Liver (tissue), 9 donors: ENCODE data around the gene COPZ2. TPM values are rescaled to one million over a fixed set of nuclear protein-coding genes. Genes with fewer than 3 reads are reported as not detected.
"Not testable (repeated sequence)": the region's sequence is repeated elsewhere in the genome, so short reads cannot be mapped to it uniquely, and the experiment has no call there.

Experiments used
- DNase-seq: peaks from one replicate; pipeline ENCODE4 v3.0.0-alpha.2; 2017; ENCODE audit warnings: low spot score
- H3K27ac ChIP-seq, 2 donors: one replicate each; pipeline ENCODE4 v1.7.0; 2013; ENCODE audit warnings: inconsistent platforms in 2 of 2, low read length in 2 of 2, control low read depth in 1 of 2, low read depth in 1 of 2, mild to moderate bottlenecking in 1 of 2
- H3K27me3 ChIP-seq, 4 donors: one replicate each; pipeline versions ENCODE4 v1.6.1 to v1.7.0; 2013; ENCODE audit warnings: low read length in 3 of 4, inconsistent platforms in 1 of 4, mild to moderate bottlenecking in 1 of 4, moderate library complexity in 1 of 4; ENCODE audit not compliant: control insufficient read depth in 4 of 4, insufficient read depth in 4 of 4
- H3K36me3 ChIP-seq, 4 donors: one replicate each; pipeline versions ENCODE4 v1.6.1 to v1.7.0; 2013; ENCODE audit warnings: low read length in 3 of 4, mild to moderate bottlenecking in 3 of 4, low read depth in 1 of 4, moderate library complexity in 1 of 4; ENCODE audit not compliant: control insufficient read depth in 4 of 4, insufficient read depth in 3 of 4
- H3K4me1 ChIP-seq, 4 donors: one replicate each; pipeline versions ENCODE4 v1.6.1 to v1.7.0; 2013; ENCODE audit warnings: low read length in 3 of 4, mild to moderate bottlenecking in 3 of 4, moderate library complexity in 1 of 4; ENCODE audit not compliant: control insufficient read depth in 4 of 4, insufficient read depth in 4 of 4
- H3K4me3 ChIP-seq, 3 donors: one replicate each; pipeline versions ENCODE4 v1.6.1 to v1.7.0; 2013; ENCODE audit warnings: low read length in 3 of 3, control low read depth in 1 of 3, low read depth in 1 of 3, mild to moderate bottlenecking in 1 of 3
- H3K9ac ChIP-seq, 2 donors: one replicate each; pipeline ENCODE4 v1.7.0; 2013; ENCODE audit warnings: low read length in 2 of 2, mild to moderate bottlenecking in 2 of 2, moderate library complexity in 2 of 2, control low read depth in 1 of 2, low read depth in 1 of 2
- H3K9me3 ChIP-seq, 4 donors: one replicate each; pipeline versions ENCODE4 v1.6.1 to v1.7.0; 2013; ENCODE audit warnings: low read length in 3 of 4; ENCODE audit not compliant: control insufficient read depth in 4 of 4
- ATF3 ChIP-seq: IDR thresholded peaks from 2 replicates; pipeline ENCODE4 v1.6.1; 2016; ENCODE audit warnings: antibody characterized with exemption
- CTCF ChIP-seq: fragments of 150-350 bp; IDR thresholded peaks from 2 replicates; pipeline ENCODE4 v1.5.1; 2017; ENCODE audit warnings: improper control_type of control experiment, low read depth, low read length; ENCODE audit not compliant: missing input control
- EGR1 ChIP-seq, 2 donors: IDR thresholded peaks; 2 replicates each; pipeline ENCODE4 v1.6.1; 2016 to 2018; ENCODE audit warnings: antibody characterized with exemption in 2 of 2, low read depth in 2 of 2
- FOXA1 ChIP-seq: IDR thresholded peaks from 2 replicates; pipeline ENCODE4 v1.6.1; 2016; ENCODE audit warnings: antibody characterized with exemption
- GABPA ChIP-seq, 2 donors: IDR thresholded peaks in 1 of 2; conservative IDR thresholded peaks in 1 of 2; 2 replicates each; pipeline ENCODE4 v1.6.1; 2016; ENCODE audit warnings: antibody characterized with exemption in 2 of 2, mild to moderate bottlenecking in 1 of 2, moderate library complexity in 1 of 2
- HNF4A ChIP-seq, 2 donors: conservative IDR thresholded peaks; 2 replicates each; pipeline ENCODE4 v1.6.1; 2016; ENCODE audit warnings: antibody characterized with exemption in 2 of 2, mild to moderate bottlenecking in 2 of 2
- HNF4G ChIP-seq: IDR thresholded peaks from 2 replicates; pipeline ENCODE4 v1.6.1; 2016; ENCODE audit warnings: antibody characterized with exemption
- JUND ChIP-seq, 2 donors: IDR thresholded peaks; 2 replicates each; pipeline ENCODE4 v1.6.1; 2016; ENCODE audit warnings: antibody characterized with exemption in 2 of 2
- MAX ChIP-seq: IDR thresholded peaks from 2 replicates; pipeline ENCODE4 v1.6.1; 2016; ENCODE audit warnings: antibody characterized with exemption
- RAD21 ChIP-seq, 2 donors: IDR thresholded peaks; 2 replicates each; pipeline ENCODE4 v1.6.1; 2016; ENCODE audit warnings: antibody characterized with exemption in 2 of 2, mild to moderate bottlenecking in 2 of 2
- REST ChIP-seq: IDR thresholded peaks from 2 replicates; pipeline ENCODE4 v1.6.1; 2016; ENCODE audit warnings: antibody characterized with exemption, mild to moderate bottlenecking
- RXRA ChIP-seq, 2 donors: IDR thresholded peaks; 2 replicates each; pipeline ENCODE4 v1.6.1; 2017 to 2018; ENCODE audit warnings: antibody characterized with exemption in 2 of 2, mild to moderate bottlenecking in 1 of 2
- SP1 ChIP-seq: IDR thresholded peaks from 2 replicates; pipeline ENCODE4 v1.6.1; 2018; ENCODE audit warnings: antibody characterized with exemption, mild to moderate bottlenecking
- YY1 ChIP-seq: IDR thresholded peaks from 2 replicates; pipeline ENCODE4 v1.6.1; 2016; ENCODE audit warnings: antibody characterized with exemption, mild to moderate bottlenecking
- ZBTB33 ChIP-seq: IDR thresholded peaks from 2 replicates; pipeline ENCODE4 v1.6.1; 2016; ENCODE audit warnings: antibody characterized with exemption
- WGBS: extraction: QIAGEN DNeasy Blood & Tissue Kit; methylation state at CpG from one replicate; pipeline ENCODE4 v1.1.7; 2013; 5-methylcytosine and 5-hydroxymethylcytosine counted together
- polyA plus RNA-seq, 2 donors: library from polyadenylated mRNA; stranded (reverse) in 1 of 2; unstranded in 1 of 2; fragments of 200-250 nt in 1 of 2; fragments of >200 nt in 1 of 2; fragmentation: Nextera tagmentation in 1 of 2; extraction: Ambion mirVana in 1 of 2; gene quantifications; one replicate each; pipeline versions ENCODE4 v1.2.1 to v1.2.3, GENCODE V29; 2013 to 2015
- total RNA-seq, 2 donors: library from RNA; depleted of rRNA; stranded (reverse); fragments of >200 nt; gene quantifications; one replicate each; pipeline ENCODE4 v1.2.3, GENCODE V29; 2014
- donor health status: healthy.
- donor health status: healthy.
- donor health status: healthy.
- donor health status: healthy.
- donor health status: healthy.

COPZ2 gene
- total and polyA plus RNA-seq, 4 donors = 2.6 to 38.1 (median 17.8) TPM

- H3K27me3 ChIP-seq, H3K36me3 ChIP-seq, H3K4me3 ChIP-seq, H3K9ac ChIP-seq, DNase-seq, H3K9me3 ChIP-seq: not testable (repeated sequence)
- Histone ChIP-seq H3K27ac (peak overlapping the region; percentile 3 to 47), H3K4me1 (peaks cover 9 to 55% (median 48%) of the 10 kb centered on the region in 4 donors)
- WGBS = 32% methylated on average over 2 of the region's 2 CpGs
- peak in 1 of 2 donors; percentile 23 for TF ChIP-seq RXRA (IDR thresholded peaks at IDR 0.05)
- peak; percentile 5 for TF ChIP-seq SP1
- peak; percentile 22 for TF ChIP-seq ATF3
- peak in 1 of 2 donors; percentile 13 for TF ChIP-seq JUND (IDR thresholded peaks at IDR 0.05)
- TF ChIP-seq RAD21 (IDR thresholded peaks at IDR 0.05) = peak in 1 of 2 donors; percentile 14
- TF ChIP-seq MAX = peak; percentile 21
- peak in 1 of 2 donors; percentile 19 for TF ChIP-seq HNF4A (conservative IDR thresholded peaks at IDR 0.05)
- peak; percentile 14 to 31 for TF ChIP-seq EGR1 (IDR thresholded peaks at IDR 0.05; ENCODE audit: low read depth in 2 of 2)
These were observed 30.2 kb upstream of the COPZ2 start for GRCh38 chr17:48067808-48068207.

GRCh38 chr17:48067245-48067644 is 29.6 kb upstream of the COPZ2 start:
- peaks cover 9 to 55% (median 48%) of the 10 kb centered on the region in 4 donors for H3K4me1 ChIP-seq
- 94% methylated on average over 3 of the region's 3 CpGs for WGBS
- H3K27ac ChIP-seq = peak overlapping the region; percentile 43 to 85
- H3K9ac ChIP-seq = no peak overlapping the region
- no peak overlapping the region for H3K4me3 ChIP-seq
- H3K36me3 ChIP-seq = peaks cover 0 to 9% (median 4%) of the 10 kb centered on the region in 4 donors
- no peaks in the 10 kb centered on the region for H3K9me3 ChIP-seq
- no peaks in the 10 kb centered on the region for H3K27me3 ChIP-seq
- TF ChIP-seq ZBTB33 (no peak), YY1 (no peak), GABPA (IDR thresholded peaks at IDR 0.05 in 1 of 2, conservative IDR thresholded peaks at IDR 0.05 in 1 of 2) (no peak), ATF3 (no peak), FOXA1 (no peak), HNF4A (conservative IDR thresholded peaks at IDR 0.05) (no peak), MAX (no peak), SP1 (no peak), EGR1 (IDR thresholded peaks at IDR 0.05; ENCODE audit: low read depth in 2 of 2) (no peak)
- DNase-seq = no peak

GRCh38 chr17:48066656-48067055 is 29.1 kb upstream of the COPZ2 start:
- Histone ChIP-seq H3K27ac (peak overlapping the region; percentile 43 to 85), H3K4me3 (no peak overlapping the region), H3K27me3 (no peaks in the 10 kb centered on the region), H3K4me1 (peaks cover 9 to 55% (median 48%) of the 10 kb centered on the region in 4 donors), H3K9ac (peak overlapping the region in 1 of 2 donors; percentile 69), H3K9me3 (no peaks in the 10 kb centered on the region), H3K36me3 (peaks cover 3 to 13% (median 7%) of the 10 kb centered on the region in 4 donors)
- no peak for DNase-seq
- 43% methylated on average over 1 of the region's 1 CpG for WGBS
- TF ChIP-seq CTCF = no peak
- TF ChIP-seq FOXA1 = no peak
- no peak for TF ChIP-seq ATF3
- TF ChIP-seq YY1 = no peak
- TF ChIP-seq ZBTB33 = no peak
- no peak for TF ChIP-seq HNF4G
- no peak for TF ChIP-seq REST
- TF ChIP-seq EGR1 (IDR thresholded peaks at IDR 0.05; ENCODE audit: low read depth in 2 of 2) = no peak
